HPDE6-E6E7 (cell line): Measurements from ENCODE around the gene KAT5.
"Not testable (repeated sequence)": the region's sequence is repeated elsewhere in the genome, so short reads cannot be mapped to it uniquely, and the experiment has no call there.

Experiments used
- DNase-seq: peaks from one replicate; pipeline ENCODE4 v3.0.0; 2011; ENCODE audit warnings: missing footprints; ENCODE audit errors: extremely low spot score

KAT5 gene

GRCh38 chr11:65711785-65712632, at the start of gene KAT5:
Gene KAT5, plus strand, starts transcription at chr11:65712252. Its CDS starts 16 bp downstream, at chr11:65712268.
- DNase-seq, result peak; percentile 95

- peak; percentile 88 for DNase-seq
Observed at GRCh38 chr11:65662799-65663638, 49.0 kb upstream of the KAT5 start, which contains the start of gene RELA. Gene RELA, minus strand, starts transcription at chr11:65662916. Its CDS starts 84 bp downstream, at chr11:65662832.

- DNase-seq, result no peak
Observed at GRCh38 chr11:65663639-65664200, 48.3 kb upstream of the KAT5 start.

- no peak for DNase-seq
Observed at GRCh38 chr11:65672180-65672860, 39.7 kb upstream of the KAT5 start.

GRCh38 chr11:65672982-65673381, 39.1 kb upstream of the KAT5 start:
- no peak for DNase-seq

GRCh38 chr11:65680192-65680743, 31.8 kb upstream of the KAT5 start:
- no peak for DNase-seq

- DNase-seq, result not testable (repeated sequence)
Observed at GRCh38 chr11:65683480-65683879, 28.6 kb upstream of the KAT5 start.

GRCh38 chr11:65685981-65686380, 26.1 kb upstream of the KAT5 start:
- no peak for DNase-seq

GRCh38 chr11:65691847-65692246, 20.2 kb upstream of the KAT5 start:
- DNase-seq, result not testable (repeated sequence)

GRCh38 chr11:65692367-65692766, 19.7 kb upstream of the KAT5 start:
- DNase-seq, result no peak

GRCh38 chr11:65695459-65696241, 16.4 kb upstream of the KAT5 start:
- no peak for DNase-seq

- no peak for DNase-seq
Observed at GRCh38 chr11:65696802-65697552, 15.1 kb upstream of the KAT5 start.

- DNase-seq, result no peak
Observed at GRCh38 chr11:65698205-65698604, 13.8 kb upstream of the KAT5 start.

GRCh38 chr11:65699306-65699705, 12.7 kb upstream of the KAT5 start:
- no peak for DNase-seq

- DNase-seq, result no peak
Observed at GRCh38 chr11:65700399-65700798, 11.7 kb upstream of the KAT5 start.

GRCh38 chr11:65701686-65702085, 10.4 kb upstream of the KAT5 start:
- DNase-seq, result no peak

- DNase-seq, result no peak
Observed at GRCh38 chr11:65703846-65704245, 8.2 kb upstream of the KAT5 start.

- not testable (repeated sequence) for DNase-seq
Observed at GRCh38 chr11:65706303-65706763, 5.7 kb upstream of the KAT5 start.

GRCh38 chr11:65707002-65707401, 5.0 kb upstream of the KAT5 start:
- not testable (repeated sequence) for DNase-seq

- DNase-seq, result no peak
Observed at GRCh38 chr11:65708451-65708850, 3.6 kb upstream of the KAT5 start.
